CD4-positive, alpha-beta T cell treated with Interleukin-17A for 1 hour (primary cell): Measurements from ENCODE around the gene MAPKAP1.

Experiments
- DNase-seq: peaks from one replicate; pipeline ENCODE4 v3.0.0-alpha.2; 2020

Gene MAPKAP1

GRCh38 chr9:125507226-125507625, 199.8 kb downstream of the MAPKAP1 start:
- DNase-seq: no peak

GRCh38 chr9:125505988-125506438, 201.0 kb downstream of the MAPKAP1 start:
- no peak for DNase-seq

DNA sequence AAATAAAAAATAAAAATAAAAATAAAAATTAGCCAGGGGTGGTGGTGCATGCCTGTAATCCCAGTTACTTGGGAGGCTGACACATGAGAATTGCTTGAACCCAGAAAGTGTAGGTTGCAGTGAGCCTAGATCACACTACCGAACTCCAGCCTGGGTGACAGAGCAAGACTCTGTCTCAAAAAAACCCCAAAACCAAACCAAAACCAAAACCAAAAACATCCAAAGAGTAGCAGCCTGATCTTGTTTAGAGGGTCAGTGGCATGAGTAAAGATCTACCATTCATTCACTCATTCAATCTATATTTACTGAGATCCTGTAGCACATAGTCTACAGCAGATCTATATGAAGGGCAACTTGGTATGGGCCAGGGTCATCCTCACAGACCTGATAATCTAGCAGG, 202.4 kb downstream of the MAPKAP1 start:
- no peak for DNase-seq

GRCh38 chr9:125497906-125498305, 209.1 kb downstream of the MAPKAP1 start:
- no peak for DNase-seq

- DNase-seq: no peak
These were observed 209.5 kb downstream of the MAPKAP1 start for GRCh38 chr9:125497478-125497877.

GRCh38 chr9:125496313-125496834, 210.6 kb downstream of the MAPKAP1 start:
- DNase-seq: no peak

GRCh38 chr9:125495172-125496119, 211.6 kb downstream of the MAPKAP1 start:
- DNase-seq: no peak

DNA sequence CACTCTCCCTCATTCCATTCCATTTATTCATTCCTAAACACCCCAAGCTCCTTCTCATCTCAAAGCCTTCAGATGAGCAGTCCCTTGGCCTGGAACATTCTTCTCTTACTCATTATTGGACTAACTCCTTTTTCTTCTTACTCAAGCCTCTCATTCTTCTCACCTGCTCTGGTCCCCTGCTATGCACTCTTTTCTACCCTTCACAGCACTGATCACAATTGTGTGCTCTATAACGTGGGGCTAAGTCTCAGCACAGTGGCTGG, 212.4 kb downstream of the MAPKAP1 start:
- DNase-seq: no peak

- no peak for DNase-seq
These were observed 212.9 kb downstream of the MAPKAP1 start for GRCh38 chr9:125493881-125494652.

DNA sequence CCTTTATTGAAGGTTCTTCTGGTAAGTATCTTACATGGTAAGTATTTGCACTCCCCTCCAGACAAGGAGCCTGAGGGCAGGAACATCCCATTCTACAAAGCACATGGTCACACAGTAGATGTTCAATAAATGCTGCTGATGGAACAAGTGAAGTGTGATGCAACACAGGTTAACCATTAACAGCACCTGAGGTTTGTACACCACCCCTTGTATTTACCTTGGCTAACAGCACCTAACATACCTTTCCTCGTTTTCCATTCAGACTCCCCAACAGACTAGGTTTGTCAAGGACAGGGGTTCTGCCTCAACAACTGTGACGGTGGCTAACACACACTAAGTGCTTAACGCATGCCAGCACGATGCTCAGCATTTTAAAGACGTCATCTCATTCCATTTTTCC, 213.6 kb downstream of the MAPKAP1 start:
- DNase-seq: no peak

- no peak for DNase-seq
These were observed 214.3 kb downstream of the MAPKAP1 start for GRCh38 chr9:125492719-125493118.

GRCh38 chr9:125487842-125488241, 219.2 kb downstream of the MAPKAP1 start:
- DNase-seq: no peak

DNA sequence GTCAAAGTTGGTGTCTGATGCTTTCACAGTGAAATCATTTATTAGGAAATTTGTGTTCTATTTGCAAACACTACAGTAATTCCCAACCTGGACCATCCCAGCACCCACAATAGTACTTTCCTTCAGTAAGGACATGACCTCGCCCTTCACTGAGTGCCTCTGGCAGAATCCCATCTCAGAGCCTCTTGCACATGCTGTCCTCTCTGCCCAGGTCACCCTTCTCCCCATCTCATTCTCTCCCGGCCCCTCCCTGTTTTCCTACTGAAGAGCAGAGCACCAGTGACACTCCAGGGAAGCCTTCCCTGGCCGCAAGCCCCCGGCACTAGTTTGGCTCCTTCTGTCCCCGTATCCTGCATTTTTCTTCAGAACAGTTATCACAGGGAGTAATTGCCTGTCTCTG, 220.4 kb downstream of the MAPKAP1 start:
- DNase-seq: no peak

- no peak for DNase-seq
These were observed 220.9 kb downstream of the MAPKAP1 start for GRCh38 chr9:125486152-125486508.

DNA sequence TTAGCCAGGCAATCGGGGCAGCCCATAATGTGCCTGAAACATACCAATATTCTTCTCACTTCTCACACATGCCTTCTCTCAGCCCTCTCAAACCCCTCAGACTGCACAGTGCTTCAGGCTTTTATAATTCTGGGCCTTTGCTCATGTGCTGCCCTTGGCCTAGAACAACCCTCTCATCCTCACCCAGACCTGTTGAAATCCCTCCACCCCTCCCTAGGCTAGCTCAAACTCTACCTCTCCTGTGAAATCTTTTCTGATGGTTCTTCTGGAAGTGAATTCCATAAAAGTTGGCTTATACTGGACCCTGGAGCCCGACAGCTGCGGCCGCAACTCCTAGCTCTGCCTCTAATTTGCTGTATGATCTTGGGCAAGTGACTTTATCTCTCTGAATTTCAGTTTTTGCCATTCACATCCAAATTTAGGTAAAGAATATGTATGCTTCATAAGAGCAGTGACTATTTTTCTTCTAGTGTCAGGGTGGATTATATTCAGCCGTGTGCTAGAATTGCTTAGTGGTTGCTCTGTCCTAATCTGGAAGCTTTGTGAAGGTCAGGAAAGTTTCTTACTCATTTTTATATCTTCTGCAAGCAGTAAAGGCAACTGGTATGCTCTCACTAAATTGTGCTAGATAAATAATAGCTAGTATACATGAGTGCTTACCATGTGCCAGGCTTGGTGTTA, 221.4 kb downstream of the MAPKAP1 start:
- no peak for DNase-seq

DNA sequence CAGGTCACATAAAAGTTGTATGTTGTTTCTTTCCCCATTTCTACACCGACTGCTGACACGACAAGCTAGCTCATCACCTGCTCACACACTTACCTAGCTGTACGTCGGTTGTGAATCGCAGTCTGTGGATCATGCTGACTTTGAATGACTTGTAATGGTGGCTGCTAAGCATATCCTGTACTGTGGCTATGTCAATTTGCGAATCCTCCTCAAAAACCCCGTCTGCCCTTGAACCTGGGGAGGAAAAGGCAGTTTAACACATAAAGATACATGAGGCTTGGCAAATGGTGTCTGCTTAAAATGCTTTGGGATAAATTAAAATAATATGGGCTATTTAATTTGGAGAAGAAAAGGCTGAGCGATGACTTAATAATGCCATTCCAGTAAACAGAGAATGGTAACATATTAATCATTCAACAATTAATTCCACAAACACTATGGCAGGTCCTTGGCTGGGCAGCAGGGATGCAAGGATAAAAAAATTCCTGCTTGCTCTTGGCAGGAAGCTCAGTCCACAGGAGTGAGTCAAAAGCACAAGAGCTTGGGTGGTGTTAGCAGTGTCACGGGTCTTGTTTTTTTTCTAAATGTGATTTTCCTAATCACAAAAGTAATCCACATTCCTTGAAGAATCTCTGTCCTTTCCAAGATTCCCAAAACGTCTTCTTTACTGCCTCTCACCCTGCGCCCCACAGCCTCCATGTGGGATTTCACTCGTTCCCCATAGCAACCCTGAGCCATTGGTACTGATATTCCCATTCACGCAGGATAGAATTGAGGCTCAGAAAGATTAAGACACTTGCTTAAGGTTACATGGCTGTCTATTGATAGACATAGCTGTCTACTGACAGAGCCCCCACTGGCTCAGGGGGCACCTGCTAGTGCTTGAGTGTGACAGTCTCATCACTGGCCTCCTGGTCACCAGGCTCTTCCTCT, 222.4 kb downstream of the MAPKAP1 start:
- DNase-seq: no peak

- DNase-seq: no peak
These were observed 223.3 kb downstream of the MAPKAP1 start for GRCh38 chr9:125483697-125484096.

DNA sequence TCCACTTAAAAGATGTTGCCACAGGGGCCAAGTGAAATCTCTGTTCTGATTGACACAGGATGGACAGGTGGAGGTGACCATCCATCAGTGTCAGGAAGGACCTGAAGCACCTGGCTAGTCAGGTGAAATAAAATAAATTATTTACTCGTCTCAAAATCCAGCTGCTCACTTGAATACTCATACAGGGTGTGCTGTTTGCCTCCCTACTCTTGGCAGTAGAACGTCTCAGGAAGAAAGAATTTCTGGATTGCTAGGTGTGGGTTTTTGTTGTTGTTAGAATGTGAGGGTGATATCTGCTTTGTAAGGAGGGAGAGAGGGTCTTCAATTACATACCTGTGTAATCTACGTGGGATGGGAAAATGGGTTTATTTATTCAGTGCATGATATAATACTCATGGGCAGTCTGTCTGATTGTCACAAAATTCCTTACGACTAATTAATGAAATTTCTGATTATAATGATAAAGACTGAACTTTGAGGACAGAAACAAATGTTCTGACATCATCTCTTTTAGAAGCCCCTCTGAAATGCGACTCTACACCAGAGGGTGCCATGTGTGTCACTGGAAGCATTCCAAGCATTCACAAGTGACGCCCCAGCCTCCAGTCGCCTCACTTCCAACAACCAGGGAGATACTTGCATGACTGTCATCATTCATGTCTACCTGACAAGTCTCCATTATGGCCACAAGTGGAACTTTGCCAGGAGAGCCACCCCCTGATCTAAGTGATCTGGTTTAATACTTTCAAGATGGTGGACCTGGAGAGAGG, 227.0 kb downstream of the MAPKAP1 start:
- no peak for DNase-seq

GRCh38 chr9:125477089-125477544, 229.9 kb downstream of the MAPKAP1 start:
- DNase-seq: no peak

DNA sequence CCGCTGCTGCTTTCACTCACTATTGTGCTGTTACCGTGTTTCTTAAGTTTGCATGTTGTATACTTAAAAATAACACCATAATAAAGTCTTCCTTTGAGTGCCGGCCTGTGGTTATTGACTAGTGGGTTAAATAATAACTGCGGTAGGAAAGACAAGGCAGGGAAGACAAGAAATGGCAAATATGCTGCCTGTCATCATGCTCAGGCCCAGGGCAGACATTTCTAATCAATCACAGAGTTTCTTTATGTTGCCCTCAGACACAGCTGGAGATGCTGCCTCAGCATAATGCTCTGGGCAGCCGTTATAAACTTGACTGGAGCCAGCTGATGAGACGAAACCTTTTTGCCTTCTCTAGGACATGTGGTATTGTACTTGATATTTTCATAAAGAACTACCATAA, 230.4 kb downstream of the MAPKAP1 start:
- no peak for DNase-seq

DNA sequence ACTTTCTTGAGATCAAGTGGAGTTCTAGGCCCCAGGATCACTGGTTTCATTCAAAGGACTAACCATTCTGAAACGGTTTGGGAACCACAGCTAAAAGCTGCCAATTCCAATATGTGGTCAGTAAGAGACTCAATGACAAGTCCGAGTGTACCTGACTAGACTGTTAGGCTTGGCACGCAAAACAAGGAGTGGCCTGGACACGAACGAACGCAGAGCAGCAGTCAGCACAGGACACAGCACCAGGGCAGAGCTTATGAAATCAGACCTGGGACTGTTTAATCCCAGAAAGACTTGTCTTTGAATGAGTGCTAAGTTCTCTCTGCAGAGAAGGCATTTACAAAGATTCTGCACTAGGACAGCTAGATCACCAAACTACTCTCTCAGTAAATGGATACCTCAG, 231.6 kb downstream of the MAPKAP1 start:
- no peak for DNase-seq
